ENCODE data around the gene TTC38.

The TTC38 gene

DNA sequence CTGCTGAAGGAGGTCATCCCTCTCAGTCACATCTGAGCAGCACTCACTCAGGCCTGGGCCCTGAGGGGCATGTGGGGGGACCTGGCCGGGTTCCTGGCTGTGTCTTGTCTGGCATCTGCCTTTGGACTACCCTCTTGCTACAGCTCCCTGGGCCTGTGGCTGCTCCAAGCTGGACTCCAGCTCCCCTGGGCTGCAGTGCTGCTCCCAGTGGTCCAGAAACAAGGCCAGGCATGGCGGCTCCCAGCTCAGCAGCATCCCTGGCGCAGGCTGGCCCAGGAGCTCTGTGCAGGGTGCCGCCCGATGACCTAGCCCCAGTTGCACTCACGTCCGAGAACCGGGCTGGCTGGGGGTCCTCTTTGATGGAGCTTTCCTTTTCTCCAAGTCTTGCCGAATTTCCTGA is 23.0 kb upstream of the TTC38 start:
- Histone ChIP-seq H4K20me1 (ENCODE audit: control insufficient read depth, insufficient read depth, low read depth, low read length) (no peaks in the 10 kb centered on the region), H3F3A (ENCODE audit: control insufficient read depth, insufficient read depth) (no peaks in the 10 kb centered on the region), H3K4me2 (ENCODE audit: low read length) (no peak overlapping the region), H3K27ac (ENCODE audit: low read depth, low read length) (no peak overlapping the region), H3K36me3 (ENCODE audit: control insufficient read depth, low read length) (peaks cover 5% of the 10 kb centered on the region; the same call in 1 of the 2 replicates), H3K9me2 (replicated peaks; ENCODE audit: control insufficient read depth, low read length) (no peaks in the 10 kb centered on the region), H3K27me3 (ENCODE audit: control insufficient read depth, low read length) (no peaks in the 10 kb centered on the region), H3K79me2 (ENCODE audit: control insufficient read depth, low read length) (peaks cover 8% of the 10 kb centered on the region; the same call in 1 of the 2 replicates), H3K4me3 (ENCODE audit: low read length) (no peak overlapping the region), H3K9me3 (ENCODE audit: control insufficient read depth, insufficient read depth, low read length) (no peaks in the 10 kb centered on the region), H3K4me1 (ENCODE audit: control insufficient read depth, low read length) (peaks cover 20% of the 10 kb centered on the region)
- TF ChIP-seq, protein P1, sequence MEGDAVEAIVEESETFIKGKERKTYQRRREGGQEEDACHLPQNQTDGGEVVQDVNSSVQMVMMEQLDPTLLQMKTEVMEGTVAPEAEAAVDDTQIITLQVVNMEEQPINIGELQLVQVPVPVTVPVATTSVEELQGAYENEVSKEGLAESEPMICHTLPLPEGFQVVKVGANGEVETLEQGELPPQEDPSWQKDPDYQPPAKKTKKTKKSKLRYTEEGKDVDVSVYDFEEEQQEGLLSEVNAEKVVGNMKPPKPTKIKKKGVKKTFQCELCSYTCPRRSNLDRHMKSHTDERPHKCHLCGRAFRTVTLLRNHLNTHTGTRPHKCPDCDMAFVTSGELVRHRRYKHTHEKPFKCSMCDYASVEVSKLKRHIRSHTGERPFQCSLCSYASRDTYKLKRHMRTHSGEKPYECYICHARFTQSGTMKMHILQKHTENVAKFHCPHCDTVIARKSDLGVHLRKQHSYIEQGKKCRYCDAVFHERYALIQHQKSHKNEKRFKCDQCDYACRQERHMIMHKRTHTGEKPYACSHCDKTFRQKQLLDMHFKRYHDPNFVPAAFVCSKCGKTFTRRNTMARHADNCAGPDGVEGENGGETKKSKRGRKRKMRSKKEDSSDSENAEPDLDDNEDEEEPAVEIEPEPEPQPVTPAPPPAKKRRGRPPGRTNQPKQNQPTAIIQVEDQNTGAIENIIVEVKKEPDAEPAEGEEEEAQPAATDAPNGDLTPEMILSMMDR (IDR thresholded peaks at IDR 0.05; ENCODE audit: low read depth, low read length, poor library complexity, severe bottlenecking): no peak

GRCh38 chr22:46245511-46245910 is 22.3 kb upstream of the TTC38 start:
- Histone ChIP-seq H4K20me1 (ENCODE audit: control insufficient read depth, insufficient read depth, low read depth, low read length) (no peaks in the 10 kb centered on the region), H3K4me1 (ENCODE audit: control insufficient read depth, low read length) (peaks cover 14% of the 10 kb centered on the region), H3K36me3 (ENCODE audit: control insufficient read depth, low read length) (peaks cover 5% of the 10 kb centered on the region; the same call in 1 of the 2 replicates), H3K9me2 (replicated peaks; ENCODE audit: control insufficient read depth, low read length) (no peaks in the 10 kb centered on the region), H3K27me3 (ENCODE audit: control insufficient read depth, low read length) (no peaks in the 10 kb centered on the region), H3K79me2 (ENCODE audit: control insufficient read depth, low read length) (peaks cover 9% of the 10 kb centered on the region), H3K4me2 (ENCODE audit: low read length) (no peak overlapping the region), H3K9me3 (ENCODE audit: control insufficient read depth, insufficient read depth, low read length) (no peaks in the 10 kb centered on the region), H3F3A (ENCODE audit: control insufficient read depth, insufficient read depth) (no peaks in the 10 kb centered on the region), H3K4me3 (ENCODE audit: low read length) (no peak overlapping the region), H3K27ac (ENCODE audit: low read depth, low read length) (no peak overlapping the region)
- no peak for TF ChIP-seq EZH2phosphoT487 (IDR thresholded peaks at IDR 0.05; ENCODE audit: borderline replicate concordance, low read length)
- TF ChIP-seq, protein P1 (IDR thresholded peaks at IDR 0.05; ENCODE audit: low read depth, low read length, poor library complexity, severe bottlenecking): no peak

DNA sequence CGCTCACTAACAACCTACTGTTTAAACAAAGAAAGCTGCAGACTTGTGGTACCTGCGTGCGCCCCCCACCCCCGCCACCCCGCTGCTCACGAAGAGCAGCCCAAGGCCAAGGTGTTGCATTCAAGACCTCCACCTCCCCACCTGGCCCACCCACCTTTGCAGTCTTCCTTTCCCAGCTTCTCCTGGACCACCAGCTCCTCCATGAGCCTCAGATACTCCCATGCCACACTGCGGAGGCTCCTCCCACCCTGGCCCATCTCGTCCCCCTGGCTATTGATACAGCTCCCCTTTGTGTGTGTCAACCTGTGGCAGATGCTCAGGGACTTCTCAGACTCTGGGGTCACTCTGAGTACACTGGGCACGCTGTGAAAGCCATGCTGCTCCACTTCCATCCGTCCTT is 21.6 kb upstream of the TTC38 start:
- Histone ChIP-seq H3K27me3 (ENCODE audit: control insufficient read depth, low read length) (no peaks in the 10 kb centered on the region), H3F3A (ENCODE audit: control insufficient read depth, insufficient read depth) (no peaks in the 10 kb centered on the region), H3K27ac (ENCODE audit: low read depth, low read length) (no peak overlapping the region), H3K4me3 (ENCODE audit: low read length) (no peak overlapping the region), H4K20me1 (ENCODE audit: control insufficient read depth, insufficient read depth, low read depth, low read length) (no peaks in the 10 kb centered on the region), H3K9me2 (replicated peaks; ENCODE audit: control insufficient read depth, low read length) (no peaks in the 10 kb centered on the region), H3K4me2 (ENCODE audit: low read length) (no peak overlapping the region), H3K4me1 (ENCODE audit: control insufficient read depth, low read length) (peaks cover 14% of the 10 kb centered on the region), H3K36me3 (ENCODE audit: control insufficient read depth, low read length) (peaks cover 5% of the 10 kb centered on the region; the same call in 1 of the 2 replicates), H3K79me2 (ENCODE audit: control insufficient read depth, low read length) (peaks cover 16% of the 10 kb centered on the region), H3K9me3 (ENCODE audit: control insufficient read depth, insufficient read depth, low read length) (no peaks in the 10 kb centered on the region)
- no peak for TF ChIP-seq EZH2phosphoT487 (IDR thresholded peaks at IDR 0.05; ENCODE audit: borderline replicate concordance, low read length)
- TF ChIP-seq, protein P1 (IDR thresholded peaks at IDR 0.05; ENCODE audit: low read depth, low read length, poor library complexity, severe bottlenecking): no peak
